Uterus (tissue), 2 donors: Measurements from ENCODE around the gene FEN1.

Experiments used
- CTCF ChIP-seq, 4 experiments: fragments of 200-600 bp in 2 of 4; fragments of 450-650 bp in 2 of 4; sonication (generic) in 2 of 4; IDR thresholded peaks; one replicate each; pipeline ENCODE4 v1.5.1; 2016 to 2019; ENCODE audit warnings: antibody characterized with exemption in 4 of 4, mild to moderate bottlenecking in 2 of 4, moderate library complexity in 1 of 4
- POLR2A ChIP-seq, 2 donors: fragments of 450-650 bp; IDR thresholded peaks; one replicate each; pipeline ENCODE4 v1.6.1; 2016; ENCODE audit warnings: antibody characterized with exemption in 2 of 2, mild to moderate bottlenecking in 1 of 2, moderate library complexity in 1 of 2

DNA sequence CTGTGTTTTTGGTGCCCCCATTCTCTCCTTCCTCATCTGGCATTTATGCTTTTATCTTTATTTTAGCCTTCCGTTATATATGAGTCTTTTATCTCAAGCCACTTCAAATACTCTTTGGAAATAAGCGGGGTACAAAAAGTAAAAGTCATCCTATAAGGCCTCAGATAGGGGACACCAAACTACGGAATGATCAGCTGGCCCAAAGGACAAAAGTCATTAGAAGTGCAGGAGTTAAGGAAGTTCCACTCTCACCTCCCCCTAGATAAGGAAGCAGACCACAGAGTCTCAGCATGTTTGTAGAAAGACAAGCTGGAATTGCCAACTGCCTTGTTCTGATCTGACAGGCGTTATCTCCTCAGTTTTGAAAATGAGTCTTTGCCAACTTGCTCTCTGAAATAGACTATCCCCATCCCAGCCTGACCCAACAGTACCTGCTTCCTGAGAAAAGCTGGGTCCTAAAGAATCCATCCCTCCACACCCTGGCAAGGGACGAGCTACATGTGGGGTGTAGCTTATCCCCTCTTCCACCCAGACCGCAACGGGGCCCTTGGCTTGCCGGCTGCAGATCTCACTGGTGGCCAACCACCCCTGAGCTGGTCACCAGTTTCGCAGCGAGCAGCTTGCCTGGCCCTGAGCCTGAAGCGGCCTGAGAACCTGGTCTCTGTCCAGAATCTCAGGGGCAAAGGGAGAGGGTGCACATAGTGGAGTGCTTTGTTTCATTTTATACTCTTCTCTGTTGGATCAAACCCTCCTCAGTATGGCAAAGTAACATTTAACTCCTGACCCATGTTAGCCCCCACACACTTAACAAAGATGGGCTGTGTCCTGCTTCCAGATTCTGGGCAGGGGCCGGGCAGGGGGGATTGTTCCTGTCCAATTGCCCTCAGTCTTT is 49.2 kb downstream of the FEN1 start:
- TF ChIP-seq CTCF (IDR thresholded peaks at IDR 0.05) (no peak), POLR2A (IDR thresholded peaks at IDR 0.05) (no peak)
